ENCODE measurements around the gene SRGAP1. TPM values are rescaled to one million over a fixed set of nuclear protein-coding genes. Genes with fewer than 3 reads are reported as not detected.

SRGAP1 gene
- total and polyA plus RNA-seq, 2 experiments from 2014 or later = 9.2 to 10.8 TPM

DNA sequence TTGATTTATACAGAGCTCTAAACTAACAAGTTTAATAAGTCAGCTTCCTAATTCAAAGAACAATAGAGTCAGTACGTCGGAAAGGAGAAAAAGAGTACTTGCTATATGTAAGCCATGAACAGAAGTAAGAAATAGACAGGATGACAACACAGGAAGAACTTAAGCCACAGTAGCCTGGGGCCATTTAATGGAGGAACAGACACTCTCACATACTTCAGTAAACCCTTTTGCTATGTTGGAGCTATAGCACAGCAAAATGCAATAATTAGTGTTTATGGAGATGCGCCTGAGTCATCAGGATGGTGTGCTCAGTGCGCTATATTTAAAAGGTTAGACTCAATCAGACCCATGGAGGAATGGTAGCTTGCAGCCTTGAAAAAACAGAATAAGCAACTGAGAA is 61.0 kb downstream of the SRGAP1 start:
- H3K4me2 ChIP-seq = no peak overlapping the region
- no peak overlapping the region for H2AFZ ChIP-seq
- no peak for DNase-seq (ENCODE audit: low spot score)
- H3K27me3 ChIP-seq = no peaks in the 10 kb centered on the region
- H3K4me3 ChIP-seq = no peak overlapping the region
- H4K20me1 ChIP-seq (ENCODE audit: insufficient read depth, poor library complexity, severe bottlenecking) = no peaks in the 10 kb centered on the region
- H3K4me1 ChIP-seq (ENCODE audit: insufficient read depth) = no peaks in the 10 kb centered on the region
- TF ChIP-seq, protein P1, sequence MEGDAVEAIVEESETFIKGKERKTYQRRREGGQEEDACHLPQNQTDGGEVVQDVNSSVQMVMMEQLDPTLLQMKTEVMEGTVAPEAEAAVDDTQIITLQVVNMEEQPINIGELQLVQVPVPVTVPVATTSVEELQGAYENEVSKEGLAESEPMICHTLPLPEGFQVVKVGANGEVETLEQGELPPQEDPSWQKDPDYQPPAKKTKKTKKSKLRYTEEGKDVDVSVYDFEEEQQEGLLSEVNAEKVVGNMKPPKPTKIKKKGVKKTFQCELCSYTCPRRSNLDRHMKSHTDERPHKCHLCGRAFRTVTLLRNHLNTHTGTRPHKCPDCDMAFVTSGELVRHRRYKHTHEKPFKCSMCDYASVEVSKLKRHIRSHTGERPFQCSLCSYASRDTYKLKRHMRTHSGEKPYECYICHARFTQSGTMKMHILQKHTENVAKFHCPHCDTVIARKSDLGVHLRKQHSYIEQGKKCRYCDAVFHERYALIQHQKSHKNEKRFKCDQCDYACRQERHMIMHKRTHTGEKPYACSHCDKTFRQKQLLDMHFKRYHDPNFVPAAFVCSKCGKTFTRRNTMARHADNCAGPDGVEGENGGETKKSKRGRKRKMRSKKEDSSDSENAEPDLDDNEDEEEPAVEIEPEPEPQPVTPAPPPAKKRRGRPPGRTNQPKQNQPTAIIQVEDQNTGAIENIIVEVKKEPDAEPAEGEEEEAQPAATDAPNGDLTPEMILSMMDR (IDR thresholded peaks at IDR 0.05; ENCODE audit: poor library complexity) = no peak
- TF ChIP-seq EZH2phosphoT487 (IDR thresholded peaks at IDR 0.05; ENCODE audit: low read depth, severe bottlenecking, unreplicated experiment) = no peak
- no peak for TF ChIP-seq EZH2 (IDR thresholded peaks at IDR 0.05; ENCODE audit: borderline replicate concordance)
- H3K36me3 ChIP-seq (replicated peaks; ENCODE audit: insufficient read depth, low read depth) = no peaks in the 10 kb centered on the region
- H3K79me2 ChIP-seq = peaks cover 64% of the 10 kb centered on the region
- 80% methylated on average over 4 of the region's 4 CpGs for WGBS (ENCODE audit: low lambda C conversion rate, missing lambda C conversion rate)
- H3K9me2 ChIP-seq (replicated peaks; ENCODE audit: insufficient read depth) = no peaks in the 10 kb centered on the region
- no peaks in the 10 kb centered on the region for H3K9me3 ChIP-seq (ENCODE audit: low read depth)
- no peak overlapping the region for H3K27ac ChIP-seq

GRCh38 chr12:63906876-63907275 is 62.4 kb downstream of the SRGAP1 start:
- no peak overlapping the region for H3K4me2 ChIP-seq
- WGBS (ENCODE audit: low lambda C conversion rate, missing lambda C conversion rate) = 100% methylated on average over 1 of the region's 1 CpG
- H3K9me2 ChIP-seq (replicated peaks; ENCODE audit: insufficient read depth) = no peaks in the 10 kb centered on the region
- H2AFZ ChIP-seq = no peak overlapping the region
- no peaks in the 10 kb centered on the region for H4K20me1 ChIP-seq (ENCODE audit: insufficient read depth, poor library complexity, severe bottlenecking)
- no peak for DNase-seq (ENCODE audit: low spot score)
- no peaks in the 10 kb centered on the region for H3K36me3 ChIP-seq (replicated peaks; ENCODE audit: insufficient read depth, low read depth)
- TF ChIP-seq, protein P1 (IDR thresholded peaks at IDR 0.05; ENCODE audit: poor library complexity) = no peak
- TF ChIP-seq EZH2phosphoT487 (IDR thresholded peaks at IDR 0.05; ENCODE audit: low read depth, severe bottlenecking, unreplicated experiment) (no peak), EZH2 (IDR thresholded peaks at IDR 0.05; ENCODE audit: borderline replicate concordance) (no peak)
- H3K4me1 ChIP-seq (ENCODE audit: insufficient read depth) = no peaks in the 10 kb centered on the region
- H3K4me3 ChIP-seq = no peak overlapping the region
- H3K27me3 ChIP-seq = no peaks in the 10 kb centered on the region
- H3K9me3 ChIP-seq (ENCODE audit: low read depth) = no peaks in the 10 kb centered on the region
- peaks cover 67% of the 10 kb centered on the region for H3K79me2 ChIP-seq
- H3K27ac ChIP-seq = no peak overlapping the region

GRCh38 chr12:63907561-63907960 is 63.1 kb downstream of the SRGAP1 start:
- no peak for DNase-seq (ENCODE audit: low spot score)
- H3K79me2 ChIP-seq = peaks cover 66% of the 10 kb centered on the region
- 100% methylated on average over 2 of the region's 2 CpGs for WGBS (ENCODE audit: low lambda C conversion rate, missing lambda C conversion rate)
- H3K27ac ChIP-seq = no peak overlapping the region
- no peaks in the 10 kb centered on the region for H4K20me1 ChIP-seq (ENCODE audit: insufficient read depth, poor library complexity, severe bottlenecking)
- H3K27me3 ChIP-seq = no peaks in the 10 kb centered on the region
- H2AFZ ChIP-seq = no peak overlapping the region
- H3K36me3 ChIP-seq (replicated peaks; ENCODE audit: insufficient read depth, low read depth) = no peaks in the 10 kb centered on the region
- no peaks in the 10 kb centered on the region for H3K9me2 ChIP-seq (replicated peaks; ENCODE audit: insufficient read depth)
- no peak overlapping the region for H3K4me3 ChIP-seq
- no peaks in the 10 kb centered on the region for H3K4me1 ChIP-seq (ENCODE audit: insufficient read depth)
- TF ChIP-seq, protein P1 (IDR thresholded peaks at IDR 0.05; ENCODE audit: poor library complexity) = no peak
- TF ChIP-seq EZH2 (IDR thresholded peaks at IDR 0.05; ENCODE audit: borderline replicate concordance) (no peak), EZH2phosphoT487 (IDR thresholded peaks at IDR 0.05; ENCODE audit: low read depth, severe bottlenecking, unreplicated experiment) (no peak)
- no peaks in the 10 kb centered on the region for H3K9me3 ChIP-seq (ENCODE audit: low read depth)
- no peak overlapping the region for H3K4me2 ChIP-seq

DNA sequence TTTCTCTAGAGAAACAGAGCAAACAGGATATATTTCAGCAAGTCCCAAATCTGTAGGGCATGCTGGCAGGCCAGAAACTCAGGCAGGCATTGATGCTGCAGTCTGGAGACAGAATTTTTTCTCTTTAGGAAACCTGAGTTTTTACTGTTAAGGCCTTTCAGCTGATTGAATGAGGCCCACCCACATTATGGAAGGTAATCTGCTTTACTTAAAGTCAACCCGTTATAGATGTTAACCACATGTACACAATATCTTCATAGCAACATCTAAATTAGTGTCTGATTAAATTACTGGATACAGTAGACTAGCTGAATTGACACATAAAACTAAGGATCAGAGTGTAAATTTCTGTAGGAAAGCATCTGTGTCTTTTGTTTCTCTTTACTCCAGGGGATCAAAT is 65.2 kb downstream of the SRGAP1 start:
- no peak overlapping the region for H3K27ac ChIP-seq
- no peaks in the 10 kb centered on the region for H3K27me3 ChIP-seq
- peaks cover 57% of the 10 kb centered on the region for H3K79me2 ChIP-seq
- WGBS (ENCODE audit: low lambda C conversion rate, missing lambda C conversion rate) = 61% methylated on average over 1 of the region's 1 CpG
- peaks cover 2% of the 10 kb centered on the region for H3K4me1 ChIP-seq (ENCODE audit: insufficient read depth)
- no peaks in the 10 kb centered on the region for H4K20me1 ChIP-seq (ENCODE audit: insufficient read depth, poor library complexity, severe bottlenecking)
- H3K4me3 ChIP-seq = no peak overlapping the region
- TF ChIP-seq, protein P1 (IDR thresholded peaks at IDR 0.05; ENCODE audit: poor library complexity) = no peak
- TF ChIP-seq EZH2 (IDR thresholded peaks at IDR 0.05; ENCODE audit: borderline replicate concordance) = no peak
- TF ChIP-seq EZH2phosphoT487 (IDR thresholded peaks at IDR 0.05; ENCODE audit: low read depth, severe bottlenecking, unreplicated experiment) = no peak
- H3K4me2 ChIP-seq = no peak overlapping the region
- no peaks in the 10 kb centered on the region for H3K36me3 ChIP-seq (replicated peaks; ENCODE audit: insufficient read depth, low read depth)
- DNase-seq (ENCODE audit: low spot score) = no peak
- no peak overlapping the region for H2AFZ ChIP-seq
- H3K9me2 ChIP-seq (replicated peaks; ENCODE audit: insufficient read depth) = no peaks in the 10 kb centered on the region
- H3K9me3 ChIP-seq (ENCODE audit: low read depth) = no peaks in the 10 kb centered on the region
